ENCODE results near the gene POLR2L. TPM values are rescaled to one million over a fixed set of nuclear protein-coding genes. Genes with fewer than 3 reads are reported as not detected.

The POLR2L gene
- total RNA-seq, 4 donors from 2014 or later, result 71.7 to 140 (median 110) TPM

GRCh38 chr11:838441-839279, 3.7 kb downstream of the POLR2L start:
- no peaks in the 10 kb centered on the region for H3K9me3 ChIP-seq
- no peak overlapping the region for H3K4me3 ChIP-seq
- WGBS, 2 donors, result 47 to 49% methylated on average over 15 to 17 of the region's 17 CpGs
- DNase-seq (ENCODE audit: low spot score in 2 of 2), result no peak
- peaks cover 0 to 74% (median 44%) of the 10 kb centered on the region in 4 donors for H3K4me1 ChIP-seq
- H3K36me3 ChIP-seq, result peaks cover 0 to 55% (median 7%) of the 10 kb centered on the region in 3 donors
- peak overlapping the region in 2 of 4 donors; percentile 43 to 48 for H3K27ac ChIP-seq
- TF ChIP-seq CTCF (IDR thresholded peaks at IDR 0.05) (no peak), EP300 (IDR thresholded peaks at IDR 0.05) (no peak), POLR2A (IDR thresholded peaks at IDR 0.05) (no peak)
- no peaks in the 10 kb centered on the region for H3K27me3 ChIP-seq

GRCh38 chr11:837990-838307, 4.4 kb downstream of the POLR2L start:
- H3K9me3 ChIP-seq, result no peaks in the 10 kb centered on the region
- WGBS, 2 donors, result 46 to 60% methylated on average over 2 to 3 of the region's 8 CpGs
- peak overlapping the region in 2 of 4 donors; percentile 43 to 48 for H3K27ac ChIP-seq
- no peak overlapping the region for H3K4me3 ChIP-seq
- DNase-seq (ENCODE audit: low spot score in 2 of 2), result no peak
- no peaks in the 10 kb centered on the region for H3K27me3 ChIP-seq
- peaks cover 0 to 55% (median 7%) of the 10 kb centered on the region in 3 donors for H3K36me3 ChIP-seq
- TF ChIP-seq CTCF (IDR thresholded peaks at IDR 0.05), result no peak
- no peak for TF ChIP-seq POLR2A (IDR thresholded peaks at IDR 0.05)
- TF ChIP-seq EP300 (IDR thresholded peaks at IDR 0.05), result no peak
- H3K4me1 ChIP-seq, result peaks cover 0 to 77% (median 44%) of the 10 kb centered on the region in 4 donors

- Histone ChIP-seq H3K4me1 (peaks cover 0 to 80% (median 46%) of the 10 kb centered on the region in 4 donors), H3K36me3 (peaks cover 0 to 55% (median 7%) of the 10 kb centered on the region in 3 donors)
- WGBS, 2 donors, result 86 to 88% methylated on average over 8 to 22 of the region's 22 CpGs
Observed at GRCh38 chr11:837189-837989, 4.9 kb downstream of the POLR2L start.

GRCh38 chr11:836700-837099, 5.6 kb downstream of the POLR2L start:
- Histone ChIP-seq H3K36me3 (peaks cover 0 to 55% (median 7%) of the 10 kb centered on the region in 3 donors), H3K4me3 (no peak overlapping the region), H3K9me3 (no peaks in the 10 kb centered on the region), H3K4me1 (peaks cover 0 to 85% (median 50%) of the 10 kb centered on the region in 4 donors), H3K27me3 (no peaks in the 10 kb centered on the region), H3K27ac (peak overlapping the region in 2 of 4 donors; percentile 36 to 51)
- no peak for DNase-seq (ENCODE audit: low spot score in 2 of 2)
- 77 to 85% methylated on average over 7 to 9 of the region's 9 CpGs for WGBS, 2 donors
- TF ChIP-seq CTCF (IDR thresholded peaks at IDR 0.05) (no peak), EP300 (IDR thresholded peaks at IDR 0.05) (no peak), POLR2A (IDR thresholded peaks at IDR 0.05) (no peak)

More at GRCh38 chr11:837189-837989, 4.9 kb downstream of the POLR2L start:
- no peaks in the 10 kb centered on the region for H3K27me3 ChIP-seq
- H3K4me3 ChIP-seq, result no peak overlapping the region
- DNase-seq (ENCODE audit: low spot score in 2 of 2), result no peak
- H3K9me3 ChIP-seq, result no peaks in the 10 kb centered on the region
- TF ChIP-seq POLR2A (IDR thresholded peaks at IDR 0.05) (no peak), CTCF (IDR thresholded peaks at IDR 0.05) (no peak), EP300 (IDR thresholded peaks at IDR 0.05) (no peak)
- peak overlapping the region in 2 of 4 donors; percentile 36 to 51 for H3K27ac ChIP-seq
